Stimulated activated CD4-positive, alpha-beta T cell treated with anti-CD3 and anti-CD28 coated beads, Interleukin-1b, Interleukin-23, amount 100 ng/mL, for 24 hours (primary cell): ENCODE measurements around the gene COPS8.

Source experiments
- DNase-seq, 4 experiments: peaks; one replicate each; pipeline ENCODE4 v3.0.0-alpha.2; 2020; ENCODE audit warnings: low read depth in 4 of 4, low spot score in 1 of 4

Gene COPS8

GRCh38 chr2:237129625-237130263 is 44.1 kb downstream of the COPS8 start:
- DNase-seq = no peak

- no peak for DNase-seq
Observed at GRCh38 chr2:237130562-237131421, 45.1 kb downstream of the COPS8 start.

DNA sequence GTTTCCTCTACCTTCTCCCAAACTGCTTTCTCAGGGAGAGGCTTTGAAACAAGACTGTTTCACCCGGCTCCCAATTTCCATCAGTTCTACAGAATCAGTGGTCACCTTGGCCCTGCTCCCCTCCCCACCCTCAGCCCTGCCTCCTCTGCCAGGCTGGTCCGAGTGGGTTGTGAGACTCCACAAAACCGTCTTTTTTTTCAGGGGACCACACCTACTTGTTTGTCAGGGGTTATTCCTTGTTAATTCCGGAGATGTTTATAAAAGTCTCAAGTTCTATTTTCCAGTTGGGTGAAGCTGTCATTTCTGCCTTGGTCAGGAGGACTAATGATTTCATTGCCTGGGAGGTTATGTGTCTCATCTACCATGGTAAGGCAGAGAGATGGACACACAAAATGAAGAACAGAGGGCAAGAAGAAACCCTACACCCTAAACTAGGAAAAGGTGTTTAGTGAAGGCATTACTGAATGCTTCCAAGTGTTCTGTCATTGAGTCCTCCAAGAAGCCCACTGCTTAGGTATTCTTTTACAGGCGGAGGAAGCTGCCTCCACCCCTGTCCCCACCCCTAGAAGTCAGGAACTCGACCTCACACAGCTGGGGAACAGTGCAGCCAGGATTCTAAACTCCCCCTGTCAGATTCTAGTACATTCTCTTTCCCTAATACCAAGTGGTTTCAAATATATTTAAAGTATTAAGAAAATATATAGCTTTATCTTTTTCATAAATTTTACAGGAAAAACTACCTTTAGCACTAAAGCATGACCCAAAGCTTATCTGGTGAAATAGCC is 46.3 kb downstream of the COPS8 start:
- DNase-seq = no peak

DNA sequence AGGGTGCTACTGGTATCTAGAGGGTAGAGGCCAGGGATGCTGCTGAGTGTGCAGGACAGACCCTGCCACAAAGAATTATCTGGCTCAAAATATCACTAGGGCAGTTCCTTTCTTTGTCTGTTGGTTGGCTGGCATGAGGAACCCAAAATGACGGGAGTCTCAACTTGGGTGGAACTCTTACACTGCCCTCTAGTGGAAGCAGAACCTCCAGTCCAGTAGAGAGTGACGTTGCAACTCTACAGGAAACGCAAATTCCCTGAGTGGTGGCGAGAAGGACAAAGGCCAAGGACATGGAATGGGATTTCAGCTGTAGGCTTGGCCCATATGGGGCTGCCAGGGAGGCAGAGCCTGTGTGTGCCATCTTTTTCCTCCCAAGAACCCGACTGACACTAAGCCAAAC is 47.1 kb downstream of the COPS8 start:
- no peak for DNase-seq

DNA sequence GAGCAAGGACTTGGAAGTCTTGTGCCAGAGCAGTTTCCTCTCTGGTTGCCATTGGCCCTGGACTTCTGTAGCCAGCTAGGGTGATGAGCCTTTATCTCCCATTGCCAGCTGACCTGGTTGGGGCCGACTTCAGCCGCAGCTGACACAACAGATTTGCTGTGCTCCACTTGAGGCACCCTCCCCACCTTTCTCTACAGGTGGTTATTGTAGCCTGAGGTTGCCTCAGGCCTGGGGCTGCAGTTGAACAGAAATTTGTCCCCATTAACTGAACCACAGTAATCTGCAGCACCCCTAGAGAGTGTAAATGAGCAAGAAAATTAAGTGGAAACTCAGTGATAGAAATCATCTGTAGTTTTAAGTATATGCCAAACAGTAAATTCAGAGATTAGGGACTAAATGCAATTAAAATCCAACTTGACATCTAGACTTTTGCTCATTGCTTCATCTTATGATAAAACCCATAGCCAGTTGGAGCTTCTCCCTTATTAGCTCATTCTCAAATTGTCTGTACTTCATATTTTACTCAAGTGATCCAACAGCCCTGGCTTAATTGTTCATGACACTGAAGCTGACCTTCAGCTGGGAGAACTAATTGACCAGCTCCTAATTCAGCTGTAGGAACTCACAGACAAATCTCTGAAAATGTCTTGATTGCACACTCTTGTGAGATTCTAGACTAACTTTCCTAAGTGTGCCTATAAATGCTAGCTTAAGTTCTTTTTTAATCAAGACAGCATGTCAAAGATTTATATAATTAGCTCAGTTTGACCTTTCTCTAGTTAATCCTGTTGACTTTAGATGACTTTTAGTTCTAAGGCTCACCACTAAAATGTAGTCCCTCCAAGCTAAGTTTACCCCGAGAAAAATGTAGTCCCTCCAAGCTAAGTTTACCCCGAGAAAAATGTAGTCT is 48.9 kb downstream of the COPS8 start:
- no peak for DNase-seq

- DNase-seq = no peak
Observed at GRCh38 chr2:237136824-237137223, 51.1 kb downstream of the COPS8 start.

GRCh38 chr2:237137626-237138323 is 52.1 kb downstream of the COPS8 start:
- no peak for DNase-seq

DNA sequence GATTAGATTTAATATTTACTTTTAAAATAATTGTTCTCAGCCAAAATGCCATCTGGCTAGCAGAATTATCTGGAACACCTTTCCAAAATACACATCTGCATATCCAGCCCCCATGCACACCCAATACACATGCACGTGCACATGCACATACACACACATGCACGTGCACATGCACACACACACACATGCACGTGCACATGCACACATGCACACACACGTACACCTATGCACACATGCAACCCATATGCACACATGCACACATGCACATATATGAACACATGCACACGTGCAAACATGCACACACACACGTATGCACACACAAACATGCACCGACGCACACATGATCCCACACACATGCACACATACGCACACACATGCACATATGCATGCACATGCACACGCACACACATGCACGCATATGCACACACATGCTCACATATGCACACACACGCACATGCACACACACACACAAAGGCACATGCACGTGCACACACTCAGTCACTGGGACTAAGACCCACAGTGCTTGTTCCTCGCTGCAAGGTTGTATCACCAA is 53.5 kb downstream of the COPS8 start:
- DNase-seq = no peak

GRCh38 chr2:237140689-237141285 is 55.1 kb downstream of the COPS8 start:
- DNase-seq = no peak

- DNase-seq = no peak
Observed at GRCh38 chr2:237141571-237142051, 55.9 kb downstream of the COPS8 start.

GRCh38 chr2:237143118-237143517 is 57.4 kb downstream of the COPS8 start:
- no peak for DNase-seq

DNA sequence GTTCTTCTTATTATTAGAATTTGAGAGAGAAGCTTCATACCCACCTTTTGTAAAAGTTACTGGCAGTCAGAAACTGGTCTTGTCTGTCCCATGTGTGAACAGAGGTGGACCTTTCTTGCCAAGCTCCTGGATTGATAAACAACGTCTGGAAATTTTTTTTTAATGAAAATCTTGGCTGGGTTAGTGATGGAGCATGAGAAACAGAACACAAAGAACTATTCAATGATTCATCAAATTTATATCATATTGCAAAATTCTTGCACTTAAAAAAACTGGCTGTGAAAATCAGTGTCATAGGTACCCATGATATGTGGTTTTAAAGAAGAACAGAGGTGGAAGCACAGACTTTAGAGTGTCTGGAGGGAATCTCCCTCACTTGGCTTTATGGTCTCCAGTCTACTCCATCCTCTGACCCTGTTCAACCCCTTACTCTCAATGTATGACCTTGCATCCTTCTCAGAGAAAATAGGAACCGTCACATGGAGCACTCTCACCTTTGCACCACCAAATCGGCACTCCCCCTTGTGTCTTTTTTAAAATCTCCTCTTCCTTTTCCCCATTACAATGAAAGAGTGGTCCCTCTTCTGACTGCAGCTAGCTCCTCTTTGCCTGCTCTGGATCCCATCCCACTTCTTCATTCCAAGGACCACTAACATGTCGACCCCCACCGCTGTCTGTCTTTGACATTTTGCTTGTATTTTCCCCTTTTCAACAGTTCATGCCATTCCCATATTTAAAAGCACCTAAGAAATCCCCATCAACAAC is 58.2 kb downstream of the COPS8 start:
- no peak for DNase-seq

GRCh38 chr2:237144516-237144915 is 58.8 kb downstream of the COPS8 start:
- no peak for DNase-seq

DNA sequence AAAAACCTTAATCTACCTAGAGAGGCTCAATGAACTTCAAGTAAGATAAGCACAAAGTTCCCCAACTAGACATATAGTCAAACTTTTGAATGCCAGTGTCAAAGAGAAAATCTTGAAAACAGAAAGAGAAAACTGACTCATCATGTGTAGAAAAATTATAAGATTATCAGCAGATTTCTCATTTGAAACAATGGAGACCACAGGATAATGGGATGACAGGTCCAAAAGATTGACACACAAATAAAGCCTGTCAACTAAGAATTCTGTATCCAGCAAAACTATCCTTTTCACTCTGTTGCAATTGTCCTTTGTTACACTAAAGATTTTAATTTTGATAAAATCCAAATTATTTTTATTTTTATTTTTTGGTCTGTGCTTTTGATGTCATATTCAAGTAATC is 61.6 kb downstream of the COPS8 start:
- DNase-seq = no peak

DNA sequence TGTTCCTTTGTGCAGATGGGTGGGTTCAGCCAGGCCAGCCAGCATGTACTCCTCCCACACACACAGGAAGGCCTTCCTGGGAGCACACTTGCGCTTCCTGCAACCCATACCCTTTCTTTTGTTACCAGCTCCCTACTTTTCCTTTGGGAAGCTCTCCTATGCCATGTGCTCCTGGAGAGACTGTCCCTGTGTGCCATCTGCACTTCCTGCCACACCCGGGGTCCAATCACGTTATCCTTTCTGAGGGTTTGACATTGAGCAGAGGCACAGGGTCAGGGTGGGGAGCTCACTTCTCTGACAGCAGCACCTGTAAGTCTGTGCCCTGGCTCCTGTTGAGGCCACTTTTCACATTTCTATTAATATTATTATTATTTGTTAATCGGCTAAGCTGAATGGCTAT is 62.9 kb downstream of the COPS8 start:
- DNase-seq = no peak

DNA sequence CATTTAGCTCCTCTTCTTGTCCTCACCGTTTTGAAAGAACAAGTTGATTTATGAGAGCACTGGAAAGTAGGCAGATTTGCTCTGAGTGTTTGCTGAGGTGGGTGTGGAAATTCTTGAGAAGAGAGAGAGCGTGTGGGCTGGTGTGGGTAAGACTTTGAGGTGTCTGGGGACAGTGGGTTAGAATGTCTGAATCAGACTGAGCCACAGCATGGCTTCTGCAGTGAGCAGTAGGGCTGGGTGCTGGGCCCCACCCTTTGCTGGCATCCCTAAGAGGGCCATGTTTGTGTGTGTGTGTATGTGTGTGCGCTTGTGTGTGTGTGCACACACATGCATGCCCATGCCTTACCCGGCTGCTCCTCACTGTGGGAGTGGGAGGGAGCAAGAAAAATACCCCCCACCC is 63.7 kb downstream of the COPS8 start:
- peak in 1 of 4 experiments; percentile 25 for DNase-seq
